Measurements from ENCODE around the gene FYTTD1.

FYTTD1 gene

DNA sequence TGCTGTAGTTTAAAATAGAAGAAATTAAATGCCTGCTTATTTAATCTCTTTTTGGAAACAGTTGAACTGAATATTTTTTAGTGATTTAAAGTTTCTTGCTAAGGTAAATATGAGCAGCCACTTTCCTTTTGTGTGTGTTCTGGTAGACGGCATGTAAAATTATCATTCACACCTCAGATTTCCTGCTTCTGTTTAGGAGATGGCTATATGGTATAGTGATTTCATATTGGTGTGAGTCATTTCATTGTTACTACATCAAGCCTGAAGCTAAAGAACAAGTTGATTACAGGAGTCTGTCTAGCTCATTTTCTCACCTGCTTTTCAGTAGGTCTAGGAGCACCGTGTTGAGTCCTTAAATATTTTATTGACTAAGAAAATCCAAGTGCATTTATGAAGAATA is 43.6 kb downstream of the FYTTD1 start:
- H3K27ac ChIP-seq: no peak overlapping the region
- TF ChIP-seq, protein P1, sequence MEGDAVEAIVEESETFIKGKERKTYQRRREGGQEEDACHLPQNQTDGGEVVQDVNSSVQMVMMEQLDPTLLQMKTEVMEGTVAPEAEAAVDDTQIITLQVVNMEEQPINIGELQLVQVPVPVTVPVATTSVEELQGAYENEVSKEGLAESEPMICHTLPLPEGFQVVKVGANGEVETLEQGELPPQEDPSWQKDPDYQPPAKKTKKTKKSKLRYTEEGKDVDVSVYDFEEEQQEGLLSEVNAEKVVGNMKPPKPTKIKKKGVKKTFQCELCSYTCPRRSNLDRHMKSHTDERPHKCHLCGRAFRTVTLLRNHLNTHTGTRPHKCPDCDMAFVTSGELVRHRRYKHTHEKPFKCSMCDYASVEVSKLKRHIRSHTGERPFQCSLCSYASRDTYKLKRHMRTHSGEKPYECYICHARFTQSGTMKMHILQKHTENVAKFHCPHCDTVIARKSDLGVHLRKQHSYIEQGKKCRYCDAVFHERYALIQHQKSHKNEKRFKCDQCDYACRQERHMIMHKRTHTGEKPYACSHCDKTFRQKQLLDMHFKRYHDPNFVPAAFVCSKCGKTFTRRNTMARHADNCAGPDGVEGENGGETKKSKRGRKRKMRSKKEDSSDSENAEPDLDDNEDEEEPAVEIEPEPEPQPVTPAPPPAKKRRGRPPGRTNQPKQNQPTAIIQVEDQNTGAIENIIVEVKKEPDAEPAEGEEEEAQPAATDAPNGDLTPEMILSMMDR (IDR thresholded peaks at IDR 0.05): no peak
- TF ChIP-seq ZFX (IDR thresholded peaks at IDR 0.05; ENCODE audit: borderline replicate concordance): no peak

DNA sequence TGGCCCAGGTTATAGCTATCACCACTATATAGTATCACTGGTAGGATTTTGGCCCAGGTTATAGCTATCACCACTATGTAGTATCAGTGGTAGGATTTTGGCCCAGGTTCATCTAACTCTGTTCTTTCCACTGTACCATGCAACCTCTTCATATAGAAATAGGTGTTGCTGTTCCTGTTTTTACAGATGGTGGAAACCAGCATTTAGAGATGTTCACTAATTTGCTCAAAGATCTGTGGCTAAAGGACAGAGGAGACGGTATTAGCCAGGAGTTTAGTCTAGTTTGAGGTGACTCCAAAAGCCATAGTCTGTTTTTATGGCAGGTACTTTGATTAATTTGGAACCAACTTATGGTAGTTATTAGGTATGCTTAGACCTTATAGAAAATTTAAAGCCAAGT is 44.4 kb downstream of the FYTTD1 start:
- TF ChIP-seq, protein P1 (IDR thresholded peaks at IDR 0.05): no peak
- no peak for TF ChIP-seq ZFX (IDR thresholded peaks at IDR 0.05; ENCODE audit: borderline replicate concordance)
- no peak overlapping the region for H3K27ac ChIP-seq

DNA sequence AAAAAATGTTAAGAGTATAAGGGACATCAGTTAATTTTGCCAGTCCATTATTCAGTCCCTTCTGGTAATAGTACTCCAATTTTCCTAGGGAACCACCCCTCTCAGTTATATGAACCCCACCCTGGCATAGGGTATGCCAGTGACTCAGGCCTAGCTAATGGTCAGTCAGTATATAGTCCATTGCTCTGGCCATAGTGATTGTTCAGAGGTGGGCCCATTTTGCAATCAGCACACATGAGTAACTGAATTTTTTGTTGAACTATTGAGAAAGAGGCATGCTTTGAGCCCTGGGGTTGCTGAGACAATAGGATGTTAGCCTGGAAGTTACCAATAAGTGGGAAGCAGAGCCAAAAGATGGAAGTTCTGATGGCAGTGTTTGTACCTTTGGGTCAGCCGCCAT is 45.5 kb downstream of the FYTTD1 start:
- TF ChIP-seq, protein P1 (IDR thresholded peaks at IDR 0.05): no peak
- TF ChIP-seq ZFX (IDR thresholded peaks at IDR 0.05; ENCODE audit: borderline replicate concordance): no peak
- H3K27ac ChIP-seq: no peak overlapping the region

DNA sequence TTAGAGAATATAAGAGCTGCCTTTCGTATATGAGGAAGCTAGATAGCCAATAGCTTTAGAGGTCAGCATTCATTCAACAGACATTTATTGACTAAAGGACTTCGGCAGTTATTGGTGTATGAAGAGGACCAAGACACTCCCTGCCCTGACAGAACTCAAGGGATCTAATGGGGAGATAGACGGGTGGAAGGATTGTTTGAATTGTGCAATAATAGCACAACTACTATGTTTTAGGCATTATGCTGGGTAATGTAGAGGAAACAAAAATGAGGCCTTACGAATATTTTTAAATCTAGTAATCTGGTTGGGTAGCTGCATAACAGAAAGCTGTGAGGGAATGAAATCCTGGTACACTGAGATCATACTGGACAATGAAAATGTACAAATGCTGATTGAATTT is 46.4 kb downstream of the FYTTD1 start:
- H3K27ac ChIP-seq: no peak overlapping the region

DNA sequence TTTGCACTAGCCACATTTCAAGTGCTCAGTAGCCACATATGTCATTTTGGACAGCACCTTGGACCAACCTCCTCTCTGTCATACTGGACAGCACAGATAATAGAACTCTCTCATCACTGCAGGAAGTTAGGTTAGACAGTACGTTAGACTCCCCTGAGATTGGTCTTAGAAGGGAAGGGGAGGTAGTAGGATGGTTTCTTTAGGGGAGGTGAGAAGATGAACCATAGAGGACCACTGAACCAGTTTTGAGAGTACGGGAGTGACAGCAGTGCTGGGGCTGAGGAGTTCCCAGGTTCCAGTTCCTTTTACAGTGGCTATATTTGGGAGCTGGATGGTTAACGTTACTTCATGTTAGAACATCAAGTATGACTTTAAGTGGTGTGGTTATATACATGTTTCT is 49.2 kb downstream of the FYTTD1 start:
- H3K27ac ChIP-seq: no peak overlapping the region
- TF ChIP-seq, protein P1 (IDR thresholded peaks at IDR 0.05): no peak
- no peak for TF ChIP-seq ZFX (IDR thresholded peaks at IDR 0.05; ENCODE audit: borderline replicate concordance)

More for the DNA sequence above, 46.4 kb downstream of the FYTTD1 start:
- TF ChIP-seq, protein P1 (IDR thresholded peaks at IDR 0.05): no peak
- no peak for TF ChIP-seq ZFX (IDR thresholded peaks at IDR 0.05; ENCODE audit: borderline replicate concordance)

DNA sequence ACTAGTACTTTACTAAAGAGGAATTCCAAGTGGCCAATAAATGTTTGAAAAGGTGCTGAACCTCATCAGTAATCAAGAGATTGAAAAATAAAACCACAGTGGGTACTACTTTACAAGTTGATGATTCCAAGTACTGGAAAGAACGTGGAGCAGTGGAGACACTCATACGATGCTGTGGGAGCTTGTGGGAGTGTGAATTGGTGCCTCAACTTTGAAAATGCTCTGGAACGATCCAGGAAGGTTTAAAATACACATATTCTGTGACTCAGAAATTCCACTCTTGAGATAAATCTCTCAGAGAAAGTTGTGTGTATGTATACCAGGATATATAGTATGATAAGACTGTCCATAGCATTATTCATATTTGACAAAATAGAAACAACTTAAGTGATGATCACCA is 50.7 kb downstream of the FYTTD1 start:
- TF ChIP-seq ZFX (IDR thresholded peaks at IDR 0.05; ENCODE audit: borderline replicate concordance): no peak
- TF ChIP-seq, protein P1 (IDR thresholded peaks at IDR 0.05): no peak

DNA sequence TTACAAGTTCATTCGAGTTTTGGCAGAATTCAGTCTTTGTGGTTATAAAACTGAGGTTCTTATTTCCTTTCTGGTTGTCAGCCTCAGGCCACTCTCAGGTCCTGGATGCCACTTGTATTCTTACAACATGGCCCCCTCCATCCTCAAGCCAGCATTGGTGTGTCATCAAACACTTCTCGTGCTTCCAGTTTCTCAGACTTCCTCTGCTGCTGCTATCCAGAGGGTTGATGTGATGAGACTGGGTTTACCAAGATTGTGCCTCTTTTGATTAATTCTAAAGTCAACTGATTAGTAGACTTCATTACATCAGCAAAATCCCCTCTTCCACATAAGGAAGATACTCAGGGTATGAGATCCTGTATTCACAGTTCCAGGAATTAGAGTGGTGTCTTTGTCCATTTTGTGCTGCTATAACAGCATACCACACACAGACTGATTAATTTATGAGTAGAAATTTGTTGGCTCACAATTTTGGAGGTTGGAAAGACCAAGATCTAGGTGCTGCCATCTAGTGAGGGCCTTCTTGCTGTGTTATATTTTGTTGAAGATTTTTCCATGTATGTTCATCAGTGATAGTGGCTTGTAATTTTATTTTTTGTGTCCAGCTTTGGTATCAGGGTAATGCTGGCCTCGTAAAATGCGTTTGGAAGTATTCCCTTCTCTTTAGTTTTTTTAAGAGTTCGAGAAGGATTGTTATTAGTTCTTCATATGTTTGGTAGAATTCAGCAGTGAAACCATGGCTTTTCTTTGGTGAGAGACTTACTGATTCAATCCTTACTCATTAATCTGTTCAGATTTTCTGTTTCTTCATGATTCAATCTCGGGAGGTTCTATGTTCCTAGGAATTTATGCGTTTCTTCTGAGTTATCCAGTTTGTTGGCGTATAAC is 52.5 kb downstream of the FYTTD1 start:
- TF ChIP-seq, protein P1 (IDR thresholded peaks at IDR 0.05): peak; percentile 63
- no peak for TF ChIP-seq ZFX (IDR thresholded peaks at IDR 0.05; ENCODE audit: borderline replicate concordance)
- no peak overlapping the region for H3K27ac ChIP-seq

More for the DNA sequence above, 50.7 kb downstream of the FYTTD1 start:
- H3K27ac ChIP-seq: no peak overlapping the region
